NCI-H460 (cell line): ENCODE results near the gene OTP. TPM values are rescaled to one million over a fixed set of nuclear protein-coding genes. Genes with fewer than 3 reads are reported as not detected.

ENCODE experiments used
- DNase-seq: peaks from one replicate; pipeline ENCODE4 v3.0.0-alpha.2; 2016; ENCODE audit warnings: low read depth; ENCODE audit errors: extremely low read depth
- total RNA-seq: library from RNA; depleted of rRNA; stranded (reverse); fragments of >200 nt; shearing (Covaris generic); gene quantifications from 2 replicates; pipeline ENCODE4 v1.2.3, GENCODE V29; 2014

Gene OTP
- total RNA-seq, 1 experiment from 2014 or later = not detected

- no peak for DNase-seq
Measured at GRCh38 chr5:77640589-77641396, 2.3 kb upstream of the OTP start.

GRCh38 chr5:77638763-77639671 is 504 bp upstream of the OTP start:
- no peak for DNase-seq

DNA sequence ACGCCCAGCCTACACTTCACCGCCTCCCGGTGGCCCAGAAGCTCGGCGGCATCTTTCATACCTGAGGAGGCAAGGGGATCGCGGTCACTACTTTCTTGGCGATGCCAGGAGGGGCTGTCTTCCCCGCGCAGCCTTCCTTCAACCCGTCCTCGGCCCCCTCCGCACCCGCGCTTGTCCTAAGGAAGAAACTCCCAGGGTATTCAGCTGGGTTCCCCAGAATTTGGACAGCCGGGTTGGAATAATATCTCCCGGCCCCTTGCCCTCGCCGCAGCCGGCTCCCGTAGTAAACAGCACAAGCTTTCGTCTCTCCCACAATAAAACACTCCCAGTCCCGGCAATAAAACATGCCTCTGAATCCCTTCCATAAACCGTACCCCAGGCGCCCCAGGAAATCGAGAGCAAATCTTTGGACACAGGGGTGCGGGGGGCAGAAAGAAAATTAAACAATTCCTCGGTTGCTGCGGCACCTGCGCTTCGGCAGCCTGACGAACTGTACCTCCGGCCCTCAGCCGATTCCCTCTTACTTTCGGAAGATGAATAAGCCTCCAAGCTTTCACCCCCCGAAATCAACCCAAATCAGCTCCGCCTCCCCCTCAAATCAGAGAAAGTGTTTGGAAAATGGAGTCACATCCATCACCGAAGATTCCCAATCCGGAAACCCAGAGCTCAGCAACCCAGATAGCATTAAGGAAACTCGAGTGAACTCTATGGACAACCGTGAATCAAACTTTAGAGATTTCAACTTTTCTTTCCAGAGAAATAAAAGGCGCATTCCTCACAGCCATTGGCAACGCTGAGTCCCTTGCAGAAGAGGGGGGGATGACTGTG is 1.1 kb downstream of the OTP start:
- DNase-seq = no peak

- no peak for DNase-seq
Measured at GRCh38 chr5:77636641-77637169, 1.8 kb downstream of the OTP start.

GRCh38 chr5:77635917-77636640 is 2.4 kb downstream of the OTP start:
- DNase-seq = no peak

- DNase-seq = no peak
Measured at GRCh38 chr5:77635067-77635916, 3.2 kb downstream of the OTP start.

- DNase-seq = no peak
Measured at GRCh38 chr5:77633709-77634108, 4.8 kb downstream of the OTP start.

GRCh38 chr5:77633207-77633675 is 5.3 kb downstream of the OTP start:
- DNase-seq = no peak

DNA sequence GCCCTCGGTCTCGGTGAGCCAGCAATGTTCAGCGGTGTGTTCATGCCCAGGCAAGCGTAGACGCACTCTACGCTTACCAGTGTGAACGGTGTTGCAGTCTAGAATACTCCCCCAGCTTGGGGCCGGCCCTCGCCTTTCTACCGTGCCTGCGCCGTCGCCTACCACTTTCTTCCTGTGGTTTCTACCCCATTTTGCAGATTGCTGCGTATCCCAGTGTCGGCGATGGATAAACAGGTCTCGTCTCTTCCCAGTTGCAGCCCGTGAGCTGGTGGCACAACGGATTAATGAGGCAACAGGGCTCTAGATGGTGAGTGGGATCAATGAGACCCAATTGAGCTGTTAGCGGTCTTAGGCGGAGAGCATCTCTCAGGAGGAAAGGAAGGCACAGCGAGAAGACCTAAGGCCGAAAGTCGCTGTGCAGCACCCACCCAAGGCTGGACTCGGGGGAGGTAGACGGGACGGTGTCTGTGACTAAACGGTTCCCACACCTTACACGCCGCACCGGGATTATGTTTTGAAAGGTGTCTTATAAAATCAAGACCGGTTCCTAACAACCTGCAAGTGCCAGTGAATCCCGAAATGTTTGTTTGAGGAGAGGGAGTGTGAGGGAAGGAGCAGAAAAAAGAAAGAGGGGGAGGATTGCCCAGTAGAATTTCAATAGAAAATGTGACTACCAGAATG is 5.8 kb downstream of the OTP start:
- no peak for DNase-seq

- DNase-seq = peak; percentile 70
Measured at GRCh38 chr5:77630114-77630680, 8.3 kb downstream of the OTP start.

DNA sequence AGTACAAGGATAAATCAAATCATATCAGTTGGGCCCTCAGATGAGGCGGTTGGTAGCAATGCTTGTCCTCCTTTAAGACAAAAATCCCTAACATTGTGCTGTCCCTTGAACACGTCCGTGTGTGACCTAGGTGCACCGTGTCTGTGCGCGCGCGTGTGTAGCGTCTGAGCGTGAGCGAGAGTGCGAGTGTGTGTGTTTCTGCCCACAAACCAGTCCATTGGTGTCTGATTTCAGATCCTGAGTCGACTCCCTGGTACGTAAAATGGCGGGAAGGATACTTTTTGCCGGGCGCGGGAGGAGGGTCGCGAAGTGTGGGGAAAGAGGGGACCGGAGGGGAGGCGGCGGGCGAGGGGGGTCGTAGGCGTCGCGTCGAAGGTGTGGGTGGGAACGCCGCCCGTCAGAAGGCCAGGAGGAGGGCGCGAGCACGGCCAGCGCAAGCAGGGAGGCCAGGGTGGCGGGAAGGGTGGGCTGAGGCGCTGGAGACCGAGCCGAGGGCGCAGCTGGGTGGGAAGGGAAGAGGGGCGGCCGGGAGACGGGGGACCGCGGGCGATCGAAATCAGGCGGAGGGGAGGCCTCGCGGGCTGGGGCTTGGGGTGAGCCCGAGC is 8.9 kb downstream of the OTP start:
- no peak for DNase-seq

GRCh38 chr5:77628840-77629508 is 9.5 kb downstream of the OTP start:
- no peak for DNase-seq

DNA sequence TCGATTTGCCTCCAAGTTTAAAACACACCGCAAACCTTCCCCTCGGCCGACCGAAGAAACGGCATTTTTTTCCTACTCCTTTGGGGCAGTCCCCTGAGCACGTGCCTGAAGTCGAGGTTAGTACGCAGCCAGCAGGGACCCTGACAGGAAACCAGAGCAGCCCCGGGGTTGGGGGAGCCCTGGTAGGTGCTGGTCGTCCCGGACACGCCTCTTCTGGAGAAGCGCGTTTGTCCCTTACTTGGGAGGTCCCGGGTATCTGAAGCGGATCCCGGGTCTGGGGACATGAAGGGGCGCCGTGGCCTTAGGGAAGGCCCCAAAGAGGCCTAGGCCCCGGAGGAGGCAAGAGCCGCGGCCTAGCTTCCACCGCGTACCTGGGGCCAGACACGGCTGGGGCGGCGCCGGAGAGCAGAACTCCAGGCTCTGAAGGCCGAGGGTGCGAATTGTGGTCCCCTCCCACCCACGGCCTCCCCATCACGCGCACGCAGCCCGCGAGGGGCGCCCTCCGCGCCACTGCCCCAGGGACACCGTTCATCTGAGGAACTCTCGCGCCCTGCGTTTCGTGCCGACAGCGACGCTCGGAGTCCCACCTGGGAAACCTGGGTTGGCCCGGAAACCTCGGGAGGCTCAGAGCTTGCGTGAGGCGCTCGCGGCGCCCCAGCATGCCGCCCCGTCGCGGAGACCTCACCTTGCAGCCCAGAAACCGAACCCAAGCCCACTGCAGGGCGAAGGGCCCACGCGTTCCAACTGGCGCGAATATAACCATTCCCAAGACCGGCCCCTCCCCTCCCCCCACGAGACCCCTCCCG is 10.4 kb downstream of the OTP start:
- DNase-seq = no peak

GRCh38 chr5:77623203-77623740 is 15.2 kb downstream of the OTP start:
- no peak for DNase-seq

DNA sequence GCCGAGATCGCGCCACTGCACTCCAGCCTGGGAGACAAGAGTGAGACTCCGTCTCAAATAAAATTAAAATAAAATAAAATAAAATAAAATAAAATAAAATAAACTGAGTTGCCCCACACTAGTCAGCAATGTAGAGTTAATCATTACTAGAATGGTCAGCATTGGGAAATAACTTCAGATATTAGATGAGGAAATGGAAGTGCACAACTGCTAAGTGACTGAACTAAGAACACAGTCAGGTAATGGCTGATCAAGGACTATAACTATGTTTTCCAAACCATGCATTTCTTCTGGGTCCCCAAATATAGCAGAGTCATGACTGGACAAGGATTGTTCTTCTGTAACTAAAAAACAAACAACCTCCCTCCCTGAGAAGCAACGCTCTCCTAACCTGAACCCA is 17.1 kb downstream of the OTP start:
- no peak for DNase-seq

GRCh38 chr5:77620405-77620804 is 18.1 kb downstream of the OTP start:
- DNase-seq = no peak
